Uterus (tissue), 4 donors: ENCODE data around the gene NET1. TPM values are rescaled to one million over a fixed set of nuclear protein-coding genes. Genes with fewer than 3 reads are reported as not detected.

Experiments
- DNase-seq, 2 donors: peaks; one replicate each; pipeline ENCODE4 v3.0.0-alpha.2; 2019 to 2020
- H3K27ac ChIP-seq, 2 donors: fragments of 200-600 bp; sonication (generic); 1 replicate in 1 of 2; 2 replicates in 1 of 2; pipeline ENCODE4 v1.5.1; 2016 to 2018
- H3K27me3 ChIP-seq, 2 donors: fragments of 200-600 bp; sonication (generic); one replicate each; pipeline ENCODE4 v1.5.1; 2018 to 2019; ENCODE audit warnings: control low read depth in 1 of 2
- H3K36me3 ChIP-seq, 2 donors: fragments of 200-600 bp; sonication (generic); one replicate each; pipeline ENCODE4 v1.5.1; 2019; ENCODE audit warnings: control low read depth in 1 of 2
- H3K4me1 ChIP-seq, 2 donors: fragments of 200-600 bp; sonication (generic); one replicate each; pipeline ENCODE4 v1.5.1; 2018 to 2019; ENCODE audit warnings: control low read depth in 1 of 2
- H3K4me3 ChIP-seq, 2 donors: fragments of 200-600 bp; sonication (generic); 1 replicate in 1 of 2; 2 replicates in 1 of 2; pipeline ENCODE4 v1.5.1; 2018 to 2019; ENCODE audit warnings: mild to moderate bottlenecking in 1 of 2
- H3K9me3 ChIP-seq, 2 donors: fragments of 200-600 bp; sonication (generic); one replicate each; pipeline ENCODE4 v1.5.1; 2019; ENCODE audit warnings: control low read depth in 1 of 2
- CTCF ChIP-seq, 4 experiments: fragments of 200-600 bp in 2 of 4; fragments of 450-650 bp in 2 of 4; sonication (generic) in 2 of 4; IDR thresholded peaks; one replicate each; pipeline ENCODE4 v1.5.1; 2016 to 2019; ENCODE audit warnings: antibody characterized with exemption in 4 of 4, mild to moderate bottlenecking in 2 of 4, moderate library complexity in 1 of 4
- POLR2A ChIP-seq, 2 donors: fragments of 450-650 bp; IDR thresholded peaks; one replicate each; pipeline ENCODE4 v1.6.1; 2016; ENCODE audit warnings: antibody characterized with exemption in 2 of 2, mild to moderate bottlenecking in 1 of 2, moderate library complexity in 1 of 2
- intact Hi-C: fragments of 100-400 bp; cut with DNase I; formaldehyde crosslinking; loops from one replicate; pipeline ENCODE4 v1.15.1; 2023; ENCODE audit warnings: low total_unique reads
- total RNA-seq, 4 donors: library from RNA; depleted of rRNA in 3 of 4; stranded (reverse); fragments of >200 nt in 3 of 4; gene quantifications; one replicate each; pipeline versions ENCODE4 v1.1.0 to v1.2.4, GENCODE V29; 2014 to 2023
- donor health status: DM: yes; HTN: yes; CAD: no.

NET1 gene
- total RNA-seq, 4 donors from 2014 or later: 21.0 to 126 (median 87.0) TPM

- Histone ChIP-seq H3K4me3 (no peak overlapping the region), H3K27me3 (no peaks in the 10 kb centered on the region), H3K9me3 (no peaks in the 10 kb centered on the region), H3K4me1 (no peaks in the 10 kb centered on the region), H3K36me3 (no peaks in the 10 kb centered on the region), H3K27ac (no peak overlapping the region)
- no peak for DNase-seq
- intact Hi-C loops: no loop called here
- no peak for TF ChIP-seq POLR2A (IDR thresholded peaks at IDR 0.05)
- no peak for TF ChIP-seq CTCF (IDR thresholded peaks at IDR 0.05)
These were observed 92.1 kb downstream of the NET1 start for GRCh38 chr10:5504146-5505072.

- no peak overlapping the region for H3K27ac ChIP-seq
- H3K4me1 ChIP-seq: no peaks in the 10 kb centered on the region
- no peaks in the 10 kb centered on the region for H3K27me3 ChIP-seq
- H3K36me3 ChIP-seq: no peaks in the 10 kb centered on the region
- intact Hi-C loops: no loop called here
- H3K9me3 ChIP-seq: no peaks in the 10 kb centered on the region
- no peak overlapping the region for H3K4me3 ChIP-seq
- no peak for DNase-seq
- TF ChIP-seq CTCF (IDR thresholded peaks at IDR 0.05) (no peak), POLR2A (IDR thresholded peaks at IDR 0.05) (no peak)
These were observed 93.9 kb downstream of the NET1 start for GRCh38 chr10:5506246-5506645.

GRCh38 chr10:5506751-5507648 is 94.6 kb downstream of the NET1 start:
- H3K27me3 ChIP-seq: no peaks in the 10 kb centered on the region
- no peak overlapping the region for H3K4me3 ChIP-seq
- no peaks in the 10 kb centered on the region for H3K9me3 ChIP-seq
- no peak for DNase-seq
- no peak overlapping the region for H3K27ac ChIP-seq
- intact Hi-C loops: no loop called here
- no peaks in the 10 kb centered on the region for H3K4me1 ChIP-seq
- H3K36me3 ChIP-seq: no peaks in the 10 kb centered on the region
- TF ChIP-seq CTCF (IDR thresholded peaks at IDR 0.05) (no peak), POLR2A (IDR thresholded peaks at IDR 0.05) (no peak)

- Histone ChIP-seq H3K27me3 (no peaks in the 10 kb centered on the region), H3K4me3 (no peak overlapping the region), H3K27ac (no peak overlapping the region), H3K9me3 (no peaks in the 10 kb centered on the region), H3K4me1 (no peaks in the 10 kb centered on the region), H3K36me3 (no peaks in the 10 kb centered on the region)
- intact Hi-C loops: no loop called here
- DNase-seq: no peak
- TF ChIP-seq CTCF (IDR thresholded peaks at IDR 0.05) (no peak), POLR2A (IDR thresholded peaks at IDR 0.05) (no peak)
These were observed 95.3 kb downstream of the NET1 start for GRCh38 chr10:5507649-5508131.
